ENCODE data around the gene HEATR1.

Gene HEATR1

DNA sequence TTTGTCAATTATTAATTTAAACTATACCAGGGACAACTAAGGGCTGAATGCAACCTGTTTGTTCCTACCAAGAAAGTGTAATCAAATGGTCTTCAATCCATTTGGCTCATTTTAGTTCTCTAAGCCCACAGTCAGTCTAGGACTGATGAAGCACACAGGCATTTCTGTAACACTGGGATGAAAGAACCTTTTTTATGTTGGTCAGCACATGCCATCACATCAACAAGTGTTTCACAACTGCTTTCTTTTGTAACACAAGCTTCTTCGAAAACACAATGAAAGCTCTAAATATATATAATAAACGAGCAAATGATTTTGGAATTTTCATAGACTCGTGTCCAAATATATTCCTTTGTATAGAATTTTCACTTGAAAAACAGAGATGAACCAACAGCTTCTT, 28.8 kb downstream of the HEATR1 start:
- no peak for DNase-seq (ENCODE audit: low read depth)
- no peak for TF ChIP-seq POLR2A (IDR thresholded peaks at IDR 0.05; ENCODE audit: extremely low read depth, insufficient read length)
- TF ChIP-seq, protein P1, sequence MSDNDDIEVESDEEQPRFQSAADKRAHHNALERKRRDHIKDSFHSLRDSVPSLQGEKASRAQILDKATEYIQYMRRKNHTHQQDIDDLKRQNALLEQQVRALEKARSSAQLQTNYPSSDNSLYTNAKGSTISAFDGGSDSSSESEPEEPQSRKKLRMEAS (IDR thresholded peaks at IDR 0.05; ENCODE audit: low read depth, low read length): no peak
- TF ChIP-seq MYC (IDR thresholded peaks at IDR 0.05; ENCODE audit: low read depth, low read length): no peak
- TF ChIP-seq, protein P2, sequence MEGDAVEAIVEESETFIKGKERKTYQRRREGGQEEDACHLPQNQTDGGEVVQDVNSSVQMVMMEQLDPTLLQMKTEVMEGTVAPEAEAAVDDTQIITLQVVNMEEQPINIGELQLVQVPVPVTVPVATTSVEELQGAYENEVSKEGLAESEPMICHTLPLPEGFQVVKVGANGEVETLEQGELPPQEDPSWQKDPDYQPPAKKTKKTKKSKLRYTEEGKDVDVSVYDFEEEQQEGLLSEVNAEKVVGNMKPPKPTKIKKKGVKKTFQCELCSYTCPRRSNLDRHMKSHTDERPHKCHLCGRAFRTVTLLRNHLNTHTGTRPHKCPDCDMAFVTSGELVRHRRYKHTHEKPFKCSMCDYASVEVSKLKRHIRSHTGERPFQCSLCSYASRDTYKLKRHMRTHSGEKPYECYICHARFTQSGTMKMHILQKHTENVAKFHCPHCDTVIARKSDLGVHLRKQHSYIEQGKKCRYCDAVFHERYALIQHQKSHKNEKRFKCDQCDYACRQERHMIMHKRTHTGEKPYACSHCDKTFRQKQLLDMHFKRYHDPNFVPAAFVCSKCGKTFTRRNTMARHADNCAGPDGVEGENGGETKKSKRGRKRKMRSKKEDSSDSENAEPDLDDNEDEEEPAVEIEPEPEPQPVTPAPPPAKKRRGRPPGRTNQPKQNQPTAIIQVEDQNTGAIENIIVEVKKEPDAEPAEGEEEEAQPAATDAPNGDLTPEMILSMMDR (IDR thresholded peaks at IDR 0.05; ENCODE audit: low read depth, low read length): no peak
- no peak overlapping the region for H3K4me3 ChIP-seq (ENCODE audit: low read depth, low read length)

DNA sequence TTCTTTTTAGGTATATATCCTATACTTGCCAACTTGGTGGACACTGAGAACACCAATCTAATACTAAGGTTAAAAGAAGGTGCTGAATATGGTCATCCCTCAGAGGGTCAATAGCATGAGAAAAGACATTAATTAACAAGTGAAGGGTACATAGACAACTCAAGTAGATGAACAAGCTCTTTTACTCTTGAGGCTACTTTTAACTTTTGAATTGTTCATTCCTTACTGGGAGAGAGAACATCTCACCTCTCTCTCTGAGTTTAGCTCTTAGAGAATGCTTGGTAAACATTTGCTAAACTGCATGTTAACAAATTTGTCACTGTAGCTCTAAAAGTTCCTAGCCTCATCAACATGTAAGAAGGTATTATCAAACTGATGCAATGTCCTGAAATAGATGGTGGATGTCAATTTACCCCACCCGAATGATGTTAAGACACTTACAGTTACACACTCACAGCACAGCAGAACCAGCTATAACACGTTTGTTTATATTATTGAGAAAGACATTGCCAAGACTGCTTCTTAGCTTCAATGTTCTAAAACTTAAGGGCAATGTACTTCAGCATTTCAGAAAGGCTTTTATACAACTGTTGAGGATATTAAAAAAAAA, 35.9 kb downstream of the HEATR1 start:
- no peak for DNase-seq (ENCODE audit: low read depth)
- no peak overlapping the region for H3K4me3 ChIP-seq (ENCODE audit: low read depth, low read length)
- TF ChIP-seq MYC (IDR thresholded peaks at IDR 0.05; ENCODE audit: low read depth, low read length): no peak
- TF ChIP-seq, protein P1 (IDR thresholded peaks at IDR 0.05; ENCODE audit: low read depth, low read length): no peak
- TF ChIP-seq, protein P2 (IDR thresholded peaks at IDR 0.05; ENCODE audit: low read depth, low read length): no peak
- no peak for TF ChIP-seq POLR2A (IDR thresholded peaks at IDR 0.05; ENCODE audit: extremely low read depth, insufficient read length)

DNA sequence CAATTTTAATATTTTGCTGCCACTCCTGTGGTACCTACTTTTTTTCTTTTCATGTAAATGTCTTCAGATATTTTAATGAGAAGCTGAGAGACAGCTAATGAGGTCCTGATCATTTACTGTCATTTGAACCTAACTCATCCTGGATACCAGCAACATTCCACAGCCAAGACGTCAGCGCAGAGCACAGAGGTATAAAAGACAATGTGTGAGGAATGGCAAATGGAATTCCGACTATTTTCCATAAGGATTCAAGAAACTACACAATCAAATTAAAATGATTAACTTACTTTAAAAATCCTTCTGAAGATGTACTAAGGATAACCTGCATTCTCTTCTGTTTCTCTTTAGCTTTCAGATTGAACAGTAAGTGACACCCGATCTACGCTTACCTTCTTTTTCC, 38.8 kb downstream of the HEATR1 start:
- TF ChIP-seq MYC (IDR thresholded peaks at IDR 0.05; ENCODE audit: low read depth, low read length): no peak
- TF ChIP-seq, protein P2 (IDR thresholded peaks at IDR 0.05; ENCODE audit: low read depth, low read length): no peak
- TF ChIP-seq, protein P1 (IDR thresholded peaks at IDR 0.05; ENCODE audit: low read depth, low read length): no peak
- no peak for TF ChIP-seq POLR2A (IDR thresholded peaks at IDR 0.05; ENCODE audit: extremely low read depth, insufficient read length)
- DNase-seq (ENCODE audit: low read depth): no peak
- no peak overlapping the region for H3K4me3 ChIP-seq (ENCODE audit: low read depth, low read length)

DNA sequence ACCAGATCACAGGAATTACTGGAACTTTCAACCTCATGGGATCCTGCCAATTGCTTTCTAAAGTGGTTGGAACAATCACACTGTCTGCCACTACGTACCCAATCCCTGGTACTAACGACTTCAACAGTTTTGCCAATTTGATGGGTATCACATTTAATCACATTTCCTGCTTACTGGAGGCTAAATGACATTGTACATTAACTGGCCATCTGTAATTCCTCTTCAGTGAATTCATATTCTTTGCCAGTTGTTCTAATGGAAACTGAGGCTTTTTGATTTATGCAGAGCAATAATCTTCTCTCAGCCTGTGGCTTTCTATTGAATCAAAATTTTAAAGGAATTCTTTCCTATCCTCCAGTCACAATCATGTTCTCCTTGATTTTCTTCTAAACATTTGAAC, 42.3 kb downstream of the HEATR1 start:
- no peak overlapping the region for H3K4me3 ChIP-seq (ENCODE audit: low read depth, low read length)
- TF ChIP-seq, protein P2 (IDR thresholded peaks at IDR 0.05; ENCODE audit: low read depth, low read length): no peak
- TF ChIP-seq, protein P1 (IDR thresholded peaks at IDR 0.05; ENCODE audit: low read depth, low read length): no peak
- TF ChIP-seq MYC (IDR thresholded peaks at IDR 0.05; ENCODE audit: low read depth, low read length) (no peak), POLR2A (IDR thresholded peaks at IDR 0.05; ENCODE audit: extremely low read depth, insufficient read length) (no peak)
- no peak for DNase-seq (ENCODE audit: low read depth)

DNA sequence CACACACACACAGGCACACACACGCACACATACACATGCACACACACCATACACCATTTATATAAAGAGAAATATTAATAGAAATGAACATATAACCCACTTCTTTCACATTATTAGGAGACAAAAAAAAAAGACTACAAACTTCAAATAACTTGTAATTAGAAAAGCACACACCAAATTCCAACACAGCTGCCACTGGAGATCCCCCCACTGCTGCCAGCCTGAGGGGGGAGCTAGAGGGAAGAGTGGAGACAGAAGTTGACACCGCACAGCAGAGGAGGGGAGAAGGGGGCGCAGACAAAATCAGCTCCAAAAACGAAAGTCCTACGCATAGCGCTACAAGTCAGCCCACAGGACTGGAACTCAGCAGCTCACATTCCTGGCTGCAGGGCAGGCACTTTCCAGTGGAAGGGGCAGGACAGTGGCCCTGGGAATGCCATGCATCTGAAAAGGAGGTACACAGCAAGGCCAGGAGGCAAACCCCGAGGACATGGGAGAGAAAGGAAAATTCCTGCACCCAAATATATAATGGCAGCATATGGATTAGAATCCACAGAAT, 44.0 kb downstream of the HEATR1 start:
- no peak for TF ChIP-seq MYC (IDR thresholded peaks at IDR 0.05; ENCODE audit: low read depth, low read length)
- TF ChIP-seq, protein P1 (IDR thresholded peaks at IDR 0.05; ENCODE audit: low read depth, low read length): no peak
- TF ChIP-seq, protein P2 (IDR thresholded peaks at IDR 0.05; ENCODE audit: low read depth, low read length): no peak
- no peak for TF ChIP-seq POLR2A (IDR thresholded peaks at IDR 0.05; ENCODE audit: extremely low read depth, insufficient read length)
- no peak overlapping the region for H3K4me3 ChIP-seq (ENCODE audit: low read depth, low read length)
- DNase-seq (ENCODE audit: low read depth): no peak
